Heart left ventricle (tissue), 16 donors: ENCODE results near the gene FSD1. TPM values are rescaled to one million over a fixed set of nuclear protein-coding genes. Genes with fewer than 3 reads are reported as not detected.

Experiments used
- ATAC-seq, 4 donors: fragments of 200-7000 bp; cut with Tn5 transposase; one replicate each; pipeline ENCODE4 v1.9.1; 2020 to 2022; ENCODE audit warnings: moderate library complexity in 4 of 4, mild to moderate bottlenecking in 3 of 4, moderate number of reproducible peaks in 1 of 4
- DNase-seq, 5 donors: peaks; one replicate each; pipeline ENCODE4 v3.0.0-alpha.2; 2020
- H3K27ac ChIP-seq, 12 donors: fragments of 200-600 bp; sonication (generic) in 4 of 12; one replicate each; pipeline versions ENCODE4 v1.5.0 to v1.8.0; 2016 to 2022; ENCODE audit warnings: mild to moderate bottlenecking in 2 of 12
- H3K27me3 ChIP-seq, 9 donors: fragments of 200-600 bp; sonication (generic) in 2 of 9; one replicate each; pipeline versions ENCODE4 v1.5.1 to v1.8.0; 2016 to 2022; ENCODE audit warnings: mild to moderate bottlenecking in 3 of 9
- H3K36me3 ChIP-seq, 9 donors: fragments of 200-600 bp; sonication (generic) in 2 of 9; one replicate each; pipeline versions ENCODE4 v1.5.0 to v1.8.0; 2018 to 2022; ENCODE audit warnings: mild to moderate bottlenecking in 2 of 9
- H3K4me1 ChIP-seq, 12 donors: fragments of 200-600 bp; sonication (generic) in 4 of 12; one replicate each; pipeline versions ENCODE4 v1.5.0 to v1.8.0; 2016 to 2022; ENCODE audit warnings: mild to moderate bottlenecking in 3 of 12
- H3K4me3 ChIP-seq, 12 donors: fragments of 200-600 bp; sonication (generic) in 4 of 12; one replicate each; pipeline versions ENCODE4 v1.5.0 to v1.8.0; 2017 to 2022; ENCODE audit warnings: mild to moderate bottlenecking in 9 of 12, moderate library complexity in 4 of 12
- H3K9me3 ChIP-seq, 12 donors: fragments of 200-600 bp; sonication (generic) in 4 of 12; one replicate each; pipeline versions ENCODE4 v1.5.0 to v1.8.0; 2016 to 2022; ENCODE audit warnings: mild to moderate bottlenecking in 1 of 12
- CTCF ChIP-seq, 12 donors: fragments of 200-600 bp; sonication (generic) in 4 of 12; IDR thresholded peaks; one replicate each; pipeline versions ENCODE4 v1.5.0 to v1.8.0; 2018 to 2022; ENCODE audit warnings: antibody characterized with exemption in 12 of 12, mild to moderate bottlenecking in 5 of 12
- POLR2A ChIP-seq, 2 donors: fragments of 450-650 bp; IDR thresholded peaks; one replicate each; pipeline ENCODE4 v1.6.1; 2017; ENCODE audit warnings: antibody characterized with exemption in 2 of 2, mild to moderate bottlenecking in 2 of 2, moderate library complexity in 2 of 2
- WGBS, 4 donors: extraction: QIAGEN DNeasy Blood & Tissue Kit in 2 of 4; methylation state at CpG; one replicate each; pipeline versions ENCODE4 v1.1.5 to v1.1.7; 2013 to 2018; 5-methylcytosine and 5-hydroxymethylcytosine counted together
- intact Hi-C, 10 donors: fragments of 100-400 bp; cut with DNase I; formaldehyde crosslinking; loops; one replicate each; pipeline versions ENCODE4 v1.11.1 to v1.14.2; 2022
- polyA plus RNA-seq, 2 donors: library from polyadenylated mRNA; stranded (reverse); fragments of 200-250 nt; gene quantifications; one replicate each; pipeline ENCODE4 v1.2.3, GENCODE V29; 2013
- total RNA-seq, 9 donors: library from RNA; depleted of rRNA in 2 of 9; stranded (reverse); fragments of >200 nt in 2 of 9; fragmentation: NEBNext Ultra II Directional in 3 of 9; extraction: Animal tissue kit (Norgen Biotek cat#: 25700) in 3 of 9; gene quantifications; one replicate each; pipeline versions ENCODE4 v1.1.0 to v1.2.4, GENCODE V29; 2016 to 2023
- donor health status: ischemic (EF 13 %, LVEDD 7.1; RV severe dilation, severe dysfunction).
- donor health status: healthy with polysubstance abuse.
- donor health status: DM: no; HTN: yes; CAD: no.
- donor health status: DM: no; HTN: no; CAD: no.
- donor health status: ischemic (EF 25% LVEDD 6.9; RV normal size, moderate dysfunction).
- donor health status: ischemic (EF 25% LVEDD 5.7; RV mildly dilated, moderate dysfunction).
- donor health status: healthy.
- donor health status: DM: yes; HTN: yes; CAD: no.
- donor health status: ischemic (EF 35%, LVEDD 5.7; RV mildly dilated, moderate dysfunction).
- donor health status: nonischemic (EF 11% LVEDD 7.7; RV severe dilation, severe dysfunction).
- donor health status: DM: yes; HTN: yes; CAD: no.
- donor health status: PGD.
- donor health status: ischemic (EF 29% LVEDD 5.4; RV normal size, mild dysfunction).
- donor health status: nonischemic (EF 23%, LVEDD 6.1; RV moderate dilation, normal function).

The FSD1 gene
- total and polyA plus RNA-seq, 11 donors = 0.04 to 1.2 TPM; not detected in 9

- Histone ChIP-seq H3K36me3 (no peaks in the 10 kb centered on the region), H3K4me1 (peaks cover 0 to 6% (median 0%) of the 10 kb centered on the region in 12 donors), H3K27ac (no peak overlapping the region), H3K9me3 (no peaks in the 10 kb centered on the region), H3K27me3 (peaks cover 0 to 20% (median 10%) of the 10 kb centered on the region in 9 donors), H3K4me3 (no peak overlapping the region)
- intact Hi-C loops = no loop called here
- 78 to 84% (median 82%) methylated on average over 15 to 16 of the region's 16 CpGs for WGBS, 4 donors
- no peak for TF ChIP-seq CTCF (IDR thresholded peaks at IDR 0.05)
- no peak for TF ChIP-seq POLR2A (IDR thresholded peaks at IDR 0.05)
- DNase-seq (no peak), ATAC-seq (no peak)
Observed at GRCh38 chr19:4305659-4306058, 1.3 kb downstream of the FSD1 start.

- Histone ChIP-seq H3K36me3 (no peaks in the 10 kb centered on the region), H3K9me3 (no peaks in the 10 kb centered on the region), H3K27me3 (peaks cover 0 to 2% (median 0%) of the 10 kb centered on the region in 9 donors), H3K4me1 (peaks cover 0 to 14% (median 0%) of the 10 kb centered on the region in 12 donors), H3K4me3 (no peak overlapping the region), H3K27ac (no peak overlapping the region)
- no peak for DNase-seq
- no peak for TF ChIP-seq CTCF (IDR thresholded peaks at IDR 0.05)
- TF ChIP-seq POLR2A (IDR thresholded peaks at IDR 0.05) = no peak
- 86 to 91% (median 88%) methylated on average over 20 to 22 of the region's 22 CpGs for WGBS, 4 donors
- intact Hi-C loops = no loop called here
- ATAC-seq = no peak
Observed at GRCh38 chr19:4310247-4311121, 6.1 kb downstream of the FSD1 start.

GRCh38 chr19:4313847-4314490 lies 9.6 kb downstream of the FSD1 start:
- no peaks in the 10 kb centered on the region for H3K36me3 ChIP-seq
- TF ChIP-seq CTCF (IDR thresholded peaks at IDR 0.05) (no peak), POLR2A (IDR thresholded peaks at IDR 0.05) (no peak)
- WGBS, 4 donors = 42 to 58% (median 44%) methylated on average over 12 of the region's 12 CpGs
- H3K9me3 ChIP-seq = peaks cover 0 to 1% (median 0%) of the 10 kb centered on the region in 12 donors
- intact Hi-C loops = no loop called here
- ATAC-seq = no peak
- H3K4me3 ChIP-seq = peak overlapping the region in 1 of 12 donors; percentile 3
- DNase-seq = no peak
- peak overlapping the region in 1 of 12 donors; percentile 73 for H3K27ac ChIP-seq
- H3K4me1 ChIP-seq = peaks cover 0 to 14% (median 0%) of the 10 kb centered on the region in 12 donors
- peaks cover 0 to 6% (median 0%) of the 10 kb centered on the region in 9 donors for H3K27me3 ChIP-seq

- Histone ChIP-seq H3K36me3 (no peaks in the 10 kb centered on the region), H3K4me1 (peaks cover 0 to 14% (median 0%) of the 10 kb centered on the region in 12 donors), H3K4me3 (no peak overlapping the region), H3K9me3 (peaks cover 0 to 16% (median 0%) of the 10 kb centered on the region in 12 donors), H3K27ac (no peak overlapping the region), H3K27me3 (peaks cover 0 to 6% (median 0%) of the 10 kb centered on the region in 9 donors)
- ATAC-seq (no peak), DNase-seq (no peak)
- TF ChIP-seq POLR2A (IDR thresholded peaks at IDR 0.05) (no peak), CTCF (IDR thresholded peaks at IDR 0.05) (no peak)
- intact Hi-C loops = no loop called here
- WGBS, 4 donors = 84 to 93% (median 88%) methylated on average over 9 of the region's 9 CpGs
Observed at GRCh38 chr19:4316956-4317355, 12.6 kb downstream of the FSD1 start.
